ENCODE measurements around the gene JAG1. TPM values are rescaled to one million over a fixed set of nuclear protein-coding genes. Genes with fewer than 3 reads are reported as not detected.

JAG1 gene
- total RNA-seq, 1 experiment from 2014 or later = 45.2 TPM

- TF ChIP-seq ATF2 (CRISPR knock-in tag; IDR thresholded peaks at IDR 0.05; ENCODE audit: borderline replicate concordance, low read depth) (no peak), CREB1 (CRISPR knock-in tag; IDR thresholded peaks at IDR 0.05) (no peak), AFF4 (CRISPR knock-in tag; IDR thresholded peaks at IDR 0.05; ENCODE audit: borderline replicate concordance) (no peak), GTF2I (CRISPR knock-in tag; conservative IDR thresholded peaks at IDR 0.05) (no peak), ZNF121 (CRISPR knock-in tag; IDR thresholded peaks at IDR 0.05) (no peak), GABPB1 (CRISPR knock-in tag; IDR thresholded peaks at IDR 0.05) (no peak), CREM (CRISPR knock-in tag; IDR thresholded peaks at IDR 0.05) (no peak), NR3C1 (CRISPR knock-in tag; conservative IDR thresholded peaks at IDR 0.05; ENCODE audit: low read depth) (no peak), ATF3 (CRISPR knock-in tag; conservative IDR thresholded peaks at IDR 0.05) (no peak)
These were observed 71.5 kb downstream of the JAG1 start (continued) for GRCh38 chr20:10602221-10602871.

GRCh38 chr20:10597637-10598036 lies 76.2 kb downstream of the JAG1 start:
- CTCF ChIA-PET = interaction anchor here (1.5 kb wide), 1 partner anchor 45 kb away, joined by 3 read pairs; no protein-coding TSS in a partner anchor
- TF ChIP-seq ERG (CRISPR knock-in tag; IDR thresholded peaks at IDR 0.05) = no peak
- TF ChIP-seq CDX4 (CRISPR knock-in tag; IDR thresholded peaks at IDR 0.05; ENCODE audit: borderline replicate concordance) = no peak
- TF ChIP-seq USF1 (CRISPR knock-in tag; IDR thresholded peaks at IDR 0.05) = no peak
- no peak for TF ChIP-seq RORB (CRISPR knock-in tag; IDR thresholded peaks at IDR 0.05)
- no peak for TF ChIP-seq KAT7 (CRISPR knock-in tag; IDR thresholded peaks at IDR 0.05; ENCODE audit: borderline replicate concordance)
- TF ChIP-seq TEAD1 (CRISPR knock-in tag; IDR thresholded peaks at IDR 0.05) = no peak
- TF ChIP-seq EMX1 (CRISPR knock-in tag; IDR thresholded peaks at IDR 0.05) = no peak
- TF ChIP-seq SOX15 (CRISPR knock-in tag; IDR thresholded peaks at IDR 0.05) = no peak
- no peak for TF ChIP-seq USF2 (CRISPR knock-in tag; IDR thresholded peaks at IDR 0.05)
- no peak for TF ChIP-seq GABPB1 (CRISPR knock-in tag; IDR thresholded peaks at IDR 0.05)
- no peak for TF ChIP-seq ZNF121 (CRISPR knock-in tag; IDR thresholded peaks at IDR 0.05)
- TF ChIP-seq E2F4 (CRISPR knock-in tag; IDR thresholded peaks at IDR 0.05; ENCODE audit: borderline replicate concordance, low read depth) = no peak
- no peak for TF ChIP-seq SP1 (CRISPR knock-in tag; conservative IDR thresholded peaks at IDR 0.05)
- no peak for TF ChIP-seq ZNF263 (CRISPR knock-in tag; IDR thresholded peaks at IDR 0.05; ENCODE audit: low read depth)
- no peak for TF ChIP-seq NFATC4 (CRISPR knock-in tag; IDR thresholded peaks at IDR 0.05)
- TF ChIP-seq MAX (CRISPR knock-in tag; IDR thresholded peaks at IDR 0.05) = no peak

More at GRCh38 chr20:10597637-10598036, 76.2 kb downstream of the JAG1 start:
- ATAC-seq (no peak), DNase-seq (ENCODE audit: low spot score) (no peak)
- H3K27me3 Mint-ChIP-seq (ENCODE audit: low read depth) = no peaks in the 10 kb centered on the region
- POLR2A ChIA-PET = no interaction called here
- H3K36me3 Mint-ChIP-seq = peaks cover 3% of the 10 kb centered on the region; the same call in 1 of the 2 replicates
- peaks cover 11% of the 10 kb centered on the region for H3K4me1 Mint-ChIP-seq
- H3K9me3 Mint-ChIP-seq = no peaks in the 10 kb centered on the region
- no peak overlapping the region for H3K27ac Mint-ChIP-seq
- no peak overlapping the region for H3K4me3 Mint-ChIP-seq
